Right lobe of liver (tissue), 4 donors: ENCODE data around the gene HTATSF1.

Source experiments
- CTCF ChIP-seq, 4 donors: fragments of 200-600 bp in 3 of 4; fragments of 450-650 bp in 1 of 4; IDR thresholded peaks; one replicate each; pipeline versions ENCODE4 v1.5.1 to v1.8.0; 2016 to 2022; ENCODE audit warnings: antibody characterized with exemption in 4 of 4, mild to moderate bottlenecking in 2 of 4
- POLR2A ChIP-seq: fragments of 450-650 bp; IDR thresholded peaks from one replicate; pipeline ENCODE4 v1.6.1; 2017; ENCODE audit warnings: antibody characterized with exemption, mild to moderate bottlenecking
- donor health status: DM: no; HTN: no; CAD: no.
- donor health status: DM: no; HTN: no; CAD: no.
- donor health status: DM: no; HTN: yes; CAD: no.

- no peak for TF ChIP-seq CTCF (IDR thresholded peaks at IDR 0.05)
- no peak for TF ChIP-seq POLR2A
These were observed 20.9 kb upstream of the HTATSF1 start for GRCh38 chrX:136476501-136476900.
